K562 (cell line): ENCODE data around the gene SH2D4B. TPM values are rescaled to one million over a fixed set of nuclear protein-coding genes. Genes with fewer than 3 reads are reported as not detected.

ENCODE experiments used
- ATAC-seq: fragments of 200-7000 bp; cut with Tn5 transposase; 3 replicates; pipeline ENCODE4 v1.9.1; 2020; ENCODE audit warnings: moderate library complexity
- BruUV-seq: library from RNA; stranded (reverse); fragments of 400-500 nt; replicated peaks from 2 replicates; lab custom pipeline; 2021; lab: Mats Ljungman, UMichigan
- CTCF ChIA-PET: fragments of 300-600 bp; formaldehyde crosslinking; extraction: SDS; loops from one replicate; lab custom pipeline; 2021; ENCODE audit warnings: low intra/inter-chr PET ratio; lab: Yijun Ruan, JAX
- POLR2A ChIA-PET: fragments of 300-600, 350-650 bp; sonication (Branson Sonifier 250); formaldehyde crosslinking; extraction: SDS; loops from one replicate; lab custom pipeline; 2021; ENCODE audit warnings: antibody characterized with exemption, inconsistent platforms; lab: Yijun Ruan, JAX
- DNase-seq, 4 experiments: peaks; one replicate each; pipeline versions ENCODE4 v3.0.0 to v3.0.0-alpha.2; 2011 to 2018; ENCODE audit warnings: low spot score in 3 of 4, mixed read lengths in 3 of 4; ENCODE audit errors: extremely low read depth in 1 of 4
- FAIRE-seq: peaks from 2 replicates; lab custom pipeline; 2011; peaks lifted over from hg19 to GRCh38; lab: Jason Lieb, UNC
- H2AFZ ChIP-seq: 2 replicates; pipeline ENCODE4 v1.6.0; 2011; ENCODE audit warnings: low read depth, low read length, control low read depth, inconsistent platforms
- H3K27ac ChIP-seq: fragments of 200-600 bp; 3 replicates; pipeline ENCODE4 v1.8.0; 2011; ENCODE audit warnings: low read depth, mild to moderate bottlenecking, control low read depth, inconsistent platforms, low read length, moderate library complexity, mixed read lengths; ENCODE audit errors: extremely low read depth
- H3K27me3 ChIP-seq, 2 experiments: fragments of 300-600 bp in 1 of 2; 2 replicates in 1 of 2; 3 replicates in 1 of 2; pipeline versions ENCODE4 v1.6.0 to v1.8.0; 2011; ENCODE audit warnings: inconsistent platforms in 2 of 2, low read length in 2 of 2, mild to moderate bottlenecking in 1 of 2, mixed read lengths in 1 of 2, moderate library complexity in 1 of 2; ENCODE audit not compliant: control insufficient read depth in 2 of 2, insufficient read depth in 2 of 2
- H3K36me3 ChIP-seq: fragments of 300-600 bp; 3 replicates; pipeline ENCODE4 v1.8.0; 2011; ENCODE audit warnings: mild to moderate bottlenecking, low read length, inconsistent platforms; ENCODE audit not compliant: control insufficient read depth, insufficient read depth
- H3K4me1 ChIP-seq, 2 experiments: fragments of 200-600 bp in 1 of 2; replicated peaks in 1 of 2; 2 replicates in 1 of 2; 3 replicates in 1 of 2; pipeline versions ENCODE4 v1.5.1 to v1.8.0; 2011; ENCODE audit warnings: inconsistent platforms in 2 of 2, low read length in 2 of 2, mild to moderate bottlenecking in 1 of 2, mixed read lengths in 1 of 2, moderate library complexity in 1 of 2; ENCODE audit not compliant: control insufficient read depth in 2 of 2, insufficient read depth in 2 of 2
- H3K4me2 ChIP-seq: 2 replicates; pipeline ENCODE4 v1.6.1; 2011; ENCODE audit warnings: low read length, control low read depth, inconsistent platforms, mixed read lengths; ENCODE audit not compliant: insufficient read depth
- H3K4me3 ChIP-seq: fragments of 200-600 bp; sonication (generic), shearing (Covaris generic); 2 replicates; pipeline ENCODE4 v1.5.1; 2016; ENCODE audit warnings: control low read depth, inconsistent platforms
- H3K79me2 ChIP-seq: fragments of 200-600 bp; 3 replicates; pipeline ENCODE4 v1.8.0; 2011; ENCODE audit warnings: low read length, inconsistent platforms; ENCODE audit not compliant: control insufficient read depth, insufficient read depth
- H3K9ac ChIP-seq, 2 experiments: 2 replicates each; pipeline versions ENCODE4 v1.6.0 to v1.6.1; 2011; ENCODE audit warnings: low read depth in 2 of 2, low read length in 2 of 2, control low read depth in 1 of 2, inconsistent platforms in 1 of 2, mild to moderate bottlenecking in 1 of 2, mixed read lengths in 1 of 2; ENCODE audit not compliant: insufficient read depth in 1 of 2
- H3K9me1 ChIP-seq: one replicate; pipeline ENCODE4 v1.6.0; 2011; ENCODE audit warnings: inconsistent platforms, mild to moderate bottlenecking, low read length, moderate library complexity; ENCODE audit not compliant: control insufficient read depth, insufficient read depth
- H3K9me3 ChIP-seq: replicated peaks from 2 replicates; pipeline ENCODE4 v1.5.1; 2011; ENCODE audit warnings: low read depth, low read length, inconsistent platforms; ENCODE audit not compliant: control insufficient read depth, insufficient read depth
- H4K20me1 ChIP-seq: replicated peaks from 2 replicates; pipeline ENCODE4 v1.6.1; 2011; ENCODE audit warnings: low read length, inconsistent platforms, mixed read lengths; ENCODE audit not compliant: control insufficient read depth, insufficient read depth
- ADNP ChIP-seq: fragments of 200-800 bp; sonication (Bioruptor generic); IDR thresholded peaks from 2 replicates; pipeline ENCODE4 v1.6.1; 2016; ENCODE audit warnings: missing genetic modification characterization, missing compliant biosample characterization
- KLF10 ChIP-seq: fragments of 250-450 bp; sonication (Bioruptor Pico); IDR thresholded peaks from 2 replicates; pipeline ENCODE4 v1.6.1; 2021; ENCODE audit warnings: matching md5 sums
- MCM2 ChIP-seq: fragments of 450-650 bp; IDR thresholded peaks from 2 replicates; pipeline ENCODE4 v1.6.1; 2017; ENCODE audit warnings: low read depth, mild to moderate bottlenecking
- RBM34 ChIP-seq: fragments of 200-400 bp; formaldehyde crosslinking; IDR thresholded peaks from 2 replicates; pipeline ENCODE4 v1.6.1; 2018; ENCODE audit warnings: low read length, borderline replicate concordance; ENCODE audit not compliant: insufficient read depth
- ZFP36 ChIP-seq: fragments of 150-350 bp; IDR thresholded peaks from 2 replicates; pipeline ENCODE4 v1.6.1; 2018; ENCODE audit warnings: low read length, low read depth; ENCODE audit not compliant: partially characterized antibody
- ZNF668 ChIP-seq: fragments of 250-450 bp; sonication (Bioruptor Pico); IDR thresholded peaks from 2 replicates; pipeline ENCODE4 v1.8.0; 2022; ENCODE audit warnings: mild to moderate bottlenecking, inconsistent platforms
- WGBS: fragments of 100-300 bp; shearing (Covaris generic); methylation state at CpG from one replicate; pipeline ENCODE4 v1.1.6; 2016; ENCODE audit warnings: low coverage, mixed read lengths; ENCODE audit not compliant: insufficient coverage; ENCODE audit errors: missing lambda C conversion rate; 5-methylcytosine and 5-hydroxymethylcytosine counted together
- in situ Hi-C: fragments of 300-500 bp; cut with MboI; formaldehyde crosslinking; loops from 4 replicates; pipeline ENCODE4 v1.15.0; 2018; ENCODE audit warnings: inconsistent platforms, mixed read lengths
- intact Hi-C: fragments of 100-400 bp; cut with micrococcal nuclease; formaldehyde crosslinking; loops from 2 replicates; pipeline ENCODE4 v1.14.2; 2022
- polyA plus RNA-seq, 8 experiments: library from polyadenylated mRNA; depleted of rRNA in 4 of 8; stranded (reverse) in 5 of 8; unstranded in 3 of 8; fragments of >200 nt; fragmentation: Nextera tagmentation in 2 of 8; fragmentation: Illumina TruSeq in 1 of 8; extraction: Ambion mirVana in 2 of 8; extraction: Trizol in 1 of 8; gene quantifications; 2 replicates each; pipeline versions ENCODE4 v1.2.1 to v1.2.3, GENCODE V29; 2011 to 2014; ENCODE audit warnings: inconsistent platforms in 1 of 8, missing spikeins in 1 of 8
- total RNA-seq, 7 experiments: library from RNA; depleted of rRNA in 6 of 7; stranded (reverse); fragments of >200 nt in 6 of 7; fragmentation: Illumina TruSeq in 2 of 7; extraction: Trizol in 2 of 7; gene quantifications; 2 replicates each; pipeline versions ENCODE4 v1.2.1 to v1.2.3, GENCODE V29; 2011 to 2021; ENCODE audit warnings: low replicate concordance in 1 of 7
- TF ChIP-seq, protein P1 (sequence below): sonication (generic); formaldehyde crosslinking; IDR thresholded peaks from 2 replicates; pipeline ENCODE4 v1.8.1; 2022; ENCODE audit warnings: missing genetic modification reagents
- TF ChIP-seq, protein P2 (sequence below): sonication (generic); formaldehyde crosslinking; IDR thresholded peaks from 2 replicates; pipeline ENCODE4 v1.4.0; 2020; ENCODE audit warnings: mild to moderate bottlenecking, missing genetic modification reagents
- TF ChIP-seq, protein P3 (sequence below): fragments of 450-650 bp; IDR thresholded peaks from 2 replicates; pipeline ENCODE4 v1.6.1; 2016
- TF ChIP-seq, protein P4 (sequence below): fragments of 250-450 bp; sonication (Bioruptor Pico); IDR thresholded peaks from 2 replicates; pipeline ENCODE4 v1.5.0; 2021; ENCODE audit warnings: mild to moderate bottlenecking, moderate library complexity

Gene SH2D4B
- total and polyA plus RNA-seq, 9 of the 15 experiments (the other 6 are each of a cell fraction or from before 2014, with no cell fraction given), result 0.03 to 0.14 (median 0.04) TPM; not detected in 4

DNA sequence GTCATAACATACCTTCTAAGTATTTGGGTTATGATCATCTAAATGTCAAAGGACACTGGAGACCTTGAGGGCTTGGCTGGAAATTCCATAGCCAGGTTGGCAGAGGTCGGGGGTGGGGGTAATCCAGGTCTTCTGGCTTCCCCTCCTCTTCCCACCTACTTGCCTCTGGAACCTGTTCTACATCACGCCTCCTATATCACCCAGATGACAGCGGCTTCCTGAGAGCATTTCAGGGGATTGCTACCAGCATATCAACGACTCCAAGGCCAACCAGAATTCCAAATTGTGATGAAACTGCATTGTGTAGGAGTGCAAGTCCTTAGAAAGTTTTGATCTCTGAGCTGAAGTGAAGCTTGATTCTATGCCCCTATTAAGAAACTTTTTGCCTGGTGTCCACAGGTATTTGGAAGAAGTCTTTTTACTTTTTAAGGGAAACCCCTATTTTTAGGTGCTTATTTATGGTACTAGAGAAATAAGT lies 95.7 kb downstream of the SH2D4B start:
- FAIRE-seq, result no peak
- POLR2A ChIA-PET, result interaction anchor here (0.7 kb wide), 1 partner anchor 13 kb away, joined by 3 read pairs; no protein-coding TSS in a partner anchor

More for the DNA sequence above, 95.7 kb downstream of the SH2D4B start:
- Histone ChIP-seq H2AFZ (no peak overlapping the region), H4K20me1 (no peaks in the 10 kb centered on the region)
- WGBS, result 1% methylated on average over 4 of the region's 4 CpGs
- in situ Hi-C loops, result no loop called here
- no peak for ATAC-seq
- TF ChIP-seq ZNF668 (CRISPR knock-in tag), result no peak
- TF ChIP-seq KLF10 (CRISPR knock-in tag), result no peak
- TF ChIP-seq, protein P1, sequence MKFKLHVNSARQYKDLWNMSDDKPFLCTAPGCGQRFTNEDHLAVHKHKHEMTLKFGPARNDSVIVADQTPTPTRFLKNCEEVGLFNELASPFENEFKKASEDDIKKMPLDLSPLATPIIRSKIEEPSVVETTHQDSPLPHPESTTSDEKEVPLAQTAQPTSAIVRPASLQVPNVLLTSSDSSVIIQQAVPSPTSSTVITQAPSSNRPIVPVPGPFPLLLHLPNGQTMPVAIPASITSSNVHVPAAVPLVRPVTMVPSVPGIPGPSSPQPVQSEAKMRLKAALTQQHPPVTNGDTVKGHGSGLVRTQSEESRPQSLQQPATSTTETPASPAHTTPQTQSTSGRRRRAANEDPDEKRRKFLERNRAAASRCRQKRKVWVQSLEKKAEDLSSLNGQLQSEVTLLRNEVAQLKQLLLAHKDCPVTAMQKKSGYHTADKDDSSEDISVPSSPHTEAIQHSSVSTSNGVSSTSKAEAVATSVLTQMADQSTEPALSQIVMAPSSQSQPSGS (CRISPR knock-in tag), result no peak
- TF ChIP-seq, protein P2, sequence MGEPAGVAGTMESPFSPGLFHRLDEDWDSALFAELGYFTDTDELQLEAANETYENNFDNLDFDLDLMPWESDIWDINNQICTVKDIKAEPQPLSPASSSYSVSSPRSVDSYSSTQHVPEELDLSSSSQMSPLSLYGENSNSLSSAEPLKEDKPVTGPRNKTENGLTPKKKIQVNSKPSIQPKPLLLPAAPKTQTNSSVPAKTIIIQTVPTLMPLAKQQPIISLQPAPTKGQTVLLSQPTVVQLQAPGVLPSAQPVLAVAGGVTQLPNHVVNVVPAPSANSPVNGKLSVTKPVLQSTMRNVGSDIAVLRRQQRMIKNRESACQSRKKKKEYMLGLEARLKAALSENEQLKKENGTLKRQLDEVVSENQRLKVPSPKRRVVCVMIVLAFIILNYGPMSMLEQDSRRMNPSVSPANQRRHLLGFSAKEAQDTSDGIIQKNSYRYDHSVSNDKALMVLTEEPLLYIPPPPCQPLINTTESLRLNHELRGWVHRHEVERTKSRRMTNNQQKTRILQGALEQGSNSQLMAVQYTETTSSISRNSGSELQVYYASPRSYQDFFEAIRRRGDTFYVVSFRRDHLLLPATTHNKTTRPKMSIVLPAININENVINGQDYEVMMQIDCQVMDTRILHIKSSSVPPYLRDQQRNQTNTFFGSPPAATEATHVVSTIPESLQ (CRISPR knock-in tag), result no peak
- no peak for TF ChIP-seq ZFP36
- TF ChIP-seq RBM34, result no peak
- TF ChIP-seq, protein P3, sequence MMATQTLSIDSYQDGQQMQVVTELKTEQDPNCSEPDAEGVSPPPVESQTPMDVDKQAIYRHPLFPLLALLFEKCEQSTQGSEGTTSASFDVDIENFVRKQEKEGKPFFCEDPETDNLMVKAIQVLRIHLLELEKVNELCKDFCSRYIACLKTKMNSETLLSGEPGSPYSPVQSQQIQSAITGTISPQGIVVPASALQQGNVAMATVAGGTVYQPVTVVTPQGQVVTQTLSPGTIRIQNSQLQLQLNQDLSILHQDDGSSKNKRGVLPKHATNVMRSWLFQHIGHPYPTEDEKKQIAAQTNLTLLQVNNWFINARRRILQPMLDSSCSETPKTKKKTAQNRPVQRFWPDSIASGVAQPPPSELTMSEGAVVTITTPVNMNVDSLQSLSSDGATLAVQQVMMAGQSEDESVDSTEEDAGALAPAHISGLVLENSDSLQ, result no peak
- TF ChIP-seq, protein P4, sequence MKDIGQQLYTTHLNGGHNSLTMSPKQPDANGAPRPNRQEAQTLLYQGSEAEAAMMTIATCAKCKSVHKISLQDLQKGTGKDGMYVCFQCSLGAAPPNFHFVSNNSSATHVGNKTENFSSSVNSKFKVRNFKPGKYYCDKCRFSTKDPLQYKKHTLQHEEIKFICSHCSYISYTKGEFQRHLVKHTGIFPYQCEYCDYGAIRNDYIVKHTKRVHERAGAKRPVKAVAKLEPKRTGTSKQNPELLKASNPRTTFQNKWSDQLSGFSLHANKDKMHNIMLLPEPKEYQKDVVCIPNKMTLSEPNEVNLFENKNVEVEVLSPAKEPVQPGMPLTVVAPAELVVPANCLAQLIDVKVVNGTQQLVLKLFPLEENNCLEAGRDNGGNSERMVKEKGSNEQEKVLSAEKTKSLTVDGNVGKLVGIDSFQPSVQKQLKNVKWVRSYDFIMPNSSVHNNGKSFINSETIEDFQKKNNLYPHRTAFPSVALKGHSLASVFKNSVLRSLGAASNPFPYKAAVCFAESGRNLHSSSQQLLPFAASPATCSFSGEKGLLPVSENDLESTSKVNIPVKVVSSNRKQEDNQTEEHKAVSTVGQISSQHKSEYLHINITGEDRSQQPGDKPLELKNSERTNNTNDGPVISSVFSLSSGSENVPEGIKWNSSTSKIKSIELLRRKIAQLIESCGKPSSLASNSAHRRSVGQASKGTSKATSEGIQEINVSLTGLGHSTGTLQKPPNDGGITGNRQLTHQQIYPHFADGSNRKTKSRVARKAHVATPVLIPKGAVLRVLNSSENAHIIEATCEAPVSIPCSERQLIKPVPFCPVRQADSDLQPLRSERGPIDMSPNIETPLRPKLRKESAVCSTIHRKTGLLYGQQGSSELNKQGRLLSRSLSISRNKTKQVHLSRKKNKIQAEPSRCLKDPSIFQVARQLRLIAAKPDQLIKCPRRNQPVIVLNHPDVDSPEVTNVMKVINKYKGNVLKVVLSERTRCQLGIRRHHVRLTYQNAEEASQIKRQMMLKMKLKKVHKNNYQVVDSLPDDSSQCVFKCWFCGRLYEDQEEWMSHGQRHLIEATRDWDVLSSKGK, result no peak
- no peak for TF ChIP-seq MCM2
- TF ChIP-seq ADNP (tag), result no peak
- TF ChIP-seq, all 486 proteins: peak for 0
- Histone ChIP-seq H3K9me1 (no peaks in the 10 kb centered on the region), H3K27ac (no peak overlapping the region), H3K4me2 (no peak overlapping the region), H3K4me3 (no peak overlapping the region), H3K79me2 (no peaks in the 10 kb centered on the region), H3K9ac (no peak overlapping the region), H3K27me3 (0 out of 5 replicates have a peak, but pooled peaks cover 0 to 12% of the 10 kb centered on the region in 2 experiments), H3K36me3 (no peaks in the 10 kb centered on the region), H3K9me3 (no peaks in the 10 kb centered on the region), H3K4me1 (no peaks in the 10 kb centered on the region)
- CTCF ChIA-PET, result no interaction called here
- DNase-seq, result no peak
- no TSS peak for BruUV-seq
- intact Hi-C loops, result no loop called here
